GM18868 (cell line): ENCODE data around the gene LYZL4.

Experiments used
- ATAC-seq: cut with Tn5 transposase; IDR thresholded peaks from one replicate; pipeline ENCODE4 v1.9.1; 2021; ENCODE audit warnings: mild to moderate bottlenecking, moderate library complexity; ENCODE audit not compliant: unreplicated experiment

LYZL4 gene

GRCh38 chr3:42376344-42376798 is 34.0 kb downstream of the LYZL4 start:
- no peak for ATAC-seq

DNA sequence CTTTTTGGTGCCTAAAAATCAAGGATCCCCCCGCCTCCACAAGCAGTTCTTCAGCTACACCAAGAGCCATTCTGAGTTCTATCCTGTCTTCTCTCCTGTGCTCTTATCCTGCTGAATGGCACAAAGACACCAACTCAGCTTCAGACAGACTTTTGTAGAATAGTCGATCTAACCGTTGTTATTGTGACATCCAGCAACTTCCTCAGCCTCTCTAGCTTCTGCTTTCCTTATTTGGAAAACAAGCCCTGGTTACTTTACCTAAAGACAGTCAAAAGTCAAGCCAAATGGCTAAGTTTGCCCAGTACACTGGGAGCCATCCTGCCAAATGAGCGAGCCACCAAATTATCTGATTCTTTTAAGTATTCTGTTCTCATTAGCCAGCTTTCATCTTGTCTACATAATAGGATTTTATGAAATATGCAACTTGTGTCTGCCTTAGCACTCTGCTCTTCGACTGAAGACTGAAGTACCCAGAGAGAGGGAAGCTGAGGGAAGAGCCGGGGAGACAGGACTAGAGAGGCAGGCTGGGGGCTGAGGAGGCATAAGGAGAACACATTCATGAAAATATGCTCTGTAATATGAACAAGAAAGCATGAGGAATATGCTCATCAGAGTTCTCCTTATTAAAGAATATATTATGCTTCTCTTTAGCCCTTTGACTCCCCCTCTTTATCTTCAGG is 35.1 kb downstream of the LYZL4 start:
- ATAC-seq: no peak

- ATAC-seq: no peak
Measured at GRCh38 chr3:42371776-42372175, 38.6 kb downstream of the LYZL4 start.

- ATAC-seq: no peak
Measured at GRCh38 chr3:42369832-42370231, 40.6 kb downstream of the LYZL4 start.

- no peak for ATAC-seq
Measured at GRCh38 chr3:42369304-42369703, 41.1 kb downstream of the LYZL4 start.

DNA sequence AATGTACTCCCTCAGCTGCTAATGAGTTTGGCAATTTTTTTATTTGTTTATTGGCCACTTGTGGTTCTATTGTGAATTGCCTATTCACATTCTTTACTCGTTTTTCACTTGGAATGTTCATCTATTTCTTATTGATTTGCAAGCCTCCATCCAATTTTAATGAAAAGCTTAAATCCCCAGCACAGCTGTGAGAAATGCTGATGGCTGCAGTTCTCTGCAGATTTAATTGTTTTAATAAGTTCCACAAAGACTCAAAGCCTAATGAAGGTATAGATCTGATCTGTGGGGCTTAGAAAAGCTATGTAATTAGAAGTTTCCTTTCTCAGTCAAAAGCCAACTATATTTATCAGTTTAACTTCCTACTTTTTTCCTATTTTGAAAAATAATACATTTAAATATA is 41.5 kb downstream of the LYZL4 start:
- ATAC-seq: no peak

- no peak for ATAC-seq
Measured at GRCh38 chr3:42367903-42368302, 42.5 kb downstream of the LYZL4 start.

DNA sequence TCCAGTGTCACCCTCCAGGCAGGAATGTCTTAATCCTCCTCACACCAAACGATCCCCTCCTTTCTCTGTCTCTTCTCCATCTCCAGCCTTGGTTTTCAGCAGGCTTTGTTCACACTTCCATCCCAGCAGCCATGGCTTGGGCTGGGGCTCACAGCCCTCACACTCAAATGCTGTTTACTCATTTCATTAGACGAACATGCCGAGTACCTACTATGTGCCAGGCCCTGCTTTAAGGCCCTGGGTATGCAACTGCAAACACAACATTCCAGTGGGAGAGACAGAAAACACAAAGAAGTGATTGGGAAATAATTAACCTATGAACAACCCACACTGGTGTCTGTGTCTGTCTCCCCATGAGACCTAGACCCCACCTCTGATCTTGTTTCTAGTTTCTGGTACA is 43.9 kb downstream of the LYZL4 start:
- no peak for ATAC-seq

DNA sequence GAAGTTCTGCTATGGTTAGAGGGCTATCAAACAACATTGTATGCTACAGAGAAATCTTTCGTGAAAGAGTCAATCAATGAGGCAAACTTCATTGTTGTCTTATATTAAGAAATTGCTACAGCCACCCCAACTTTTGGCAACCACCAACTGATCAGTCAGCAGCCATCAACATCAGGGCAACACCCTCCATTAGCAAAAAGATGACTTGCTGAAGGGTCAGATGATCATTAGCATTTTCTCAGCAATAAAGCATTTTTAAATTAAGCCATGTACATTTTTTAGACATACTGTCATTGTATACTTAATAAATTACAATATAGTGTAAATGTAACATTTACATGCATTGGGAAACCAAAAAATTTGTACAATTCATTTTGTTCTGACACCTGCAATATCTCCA is 53.1 kb downstream of the LYZL4 start:
- no peak for ATAC-seq

GRCh38 chr3:42355612-42356011 is 54.8 kb downstream of the LYZL4 start:
- ATAC-seq: no peak

- ATAC-seq: no peak
Measured at GRCh38 chr3:42353631-42354030, 56.8 kb downstream of the LYZL4 start.

DNA sequence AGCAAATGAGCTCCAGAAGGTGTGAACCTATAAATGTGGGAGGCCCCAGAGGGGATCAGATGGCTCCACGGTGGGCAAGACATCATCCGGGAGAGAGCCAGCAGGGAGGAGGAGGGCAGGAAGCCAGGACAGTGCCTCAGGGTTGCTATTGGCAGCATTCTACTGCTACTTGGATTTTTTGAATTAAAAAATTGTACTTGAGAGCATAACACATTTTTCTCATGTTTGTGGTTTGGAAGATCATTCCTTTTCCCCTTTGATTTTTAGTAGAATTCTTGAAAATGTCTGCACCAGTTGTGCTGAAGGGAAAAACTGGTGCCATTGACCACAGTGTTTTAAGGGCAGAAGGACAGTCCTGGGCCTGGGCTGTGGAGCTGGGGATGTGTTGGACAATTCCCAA is 59.2 kb downstream of the LYZL4 start:
- ATAC-seq: no peak

- ATAC-seq: no peak
Measured at GRCh38 chr3:42349765-42350594, 60.4 kb downstream of the LYZL4 start.

DNA sequence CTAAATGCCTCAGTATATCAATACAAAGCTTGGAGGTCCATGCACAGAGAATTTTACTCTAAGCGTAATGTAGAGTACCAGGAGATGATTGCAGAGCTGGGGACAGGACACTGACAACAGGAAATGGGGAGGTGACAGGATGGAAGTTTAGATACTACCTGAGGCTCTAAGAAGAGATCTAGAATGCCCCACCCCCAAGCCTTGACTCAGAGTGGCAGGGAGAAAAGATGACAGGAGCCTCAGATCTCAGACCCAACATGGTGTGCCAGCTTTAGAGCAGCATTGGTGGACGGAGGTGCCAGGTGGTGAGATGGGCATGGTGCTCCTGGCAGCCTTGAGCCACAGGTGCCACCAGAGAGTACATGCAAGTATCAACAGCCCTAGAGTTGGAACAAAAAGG is 62.5 kb downstream of the LYZL4 start:
- ATAC-seq: no peak
